Measurements from ENCODE around the gene LNP1. TPM values are rescaled to one million over a fixed set of nuclear protein-coding genes. Genes with fewer than 3 reads are reported as not detected.

The LNP1 gene
- total RNA-seq, 1 experiment from 2014 or later: 6.7 TPM

DNA sequence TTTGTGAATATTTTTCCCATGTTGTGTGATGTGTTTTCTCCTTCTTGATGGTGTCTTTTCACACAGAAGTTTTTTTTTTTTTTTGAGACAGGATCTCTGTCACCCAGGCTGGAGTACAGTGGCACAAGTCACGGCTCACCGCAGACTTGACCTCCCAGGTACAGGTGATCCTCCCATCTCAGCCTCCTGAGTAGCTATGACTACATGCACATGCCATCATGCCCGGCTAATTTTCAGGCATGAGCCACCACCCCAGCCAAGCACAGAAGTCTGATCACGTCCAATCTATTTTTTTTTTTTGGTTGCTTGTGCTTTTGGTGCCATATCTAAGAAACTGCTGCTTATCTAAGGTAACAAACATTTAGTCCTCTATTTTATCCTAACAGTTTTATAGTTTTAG lies 25.0 kb upstream of the LNP1 start:
- ChIA-PET CTCF (no interaction called here), POLR2A (no interaction called here)
- no peaks in the 10 kb centered on the region for H3K27me3 Mint-ChIP-seq (ENCODE audit: low read depth)
- no peak for DNase-seq (ENCODE audit: low spot score)
- H3K4me3 Mint-ChIP-seq: no peak overlapping the region
- no peak overlapping the region for H3K27ac Mint-ChIP-seq
- peaks cover 64% of the 10 kb centered on the region for H3K36me3 Mint-ChIP-seq
- TF ChIP-seq ZNF671 (CRISPR knock-in tag; IDR thresholded peaks at IDR 0.05) (no peak), ARID4B (CRISPR knock-in tag; IDR thresholded peaks at IDR 0.05; ENCODE audit: borderline replicate concordance) (no peak)
- TF ChIP-seq, protein P1, sequence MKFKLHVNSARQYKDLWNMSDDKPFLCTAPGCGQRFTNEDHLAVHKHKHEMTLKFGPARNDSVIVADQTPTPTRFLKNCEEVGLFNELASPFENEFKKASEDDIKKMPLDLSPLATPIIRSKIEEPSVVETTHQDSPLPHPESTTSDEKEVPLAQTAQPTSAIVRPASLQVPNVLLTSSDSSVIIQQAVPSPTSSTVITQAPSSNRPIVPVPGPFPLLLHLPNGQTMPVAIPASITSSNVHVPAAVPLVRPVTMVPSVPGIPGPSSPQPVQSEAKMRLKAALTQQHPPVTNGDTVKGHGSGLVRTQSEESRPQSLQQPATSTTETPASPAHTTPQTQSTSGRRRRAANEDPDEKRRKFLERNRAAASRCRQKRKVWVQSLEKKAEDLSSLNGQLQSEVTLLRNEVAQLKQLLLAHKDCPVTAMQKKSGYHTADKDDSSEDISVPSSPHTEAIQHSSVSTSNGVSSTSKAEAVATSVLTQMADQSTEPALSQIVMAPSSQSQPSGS (CRISPR knock-in tag; IDR thresholded peaks at IDR 0.05; ENCODE audit: borderline replicate concordance, low read depth): no peak
- 0 out of 2 replicates have a peak, but pooled peaks cover 3% of the 10 kb centered on the region for H3K4me1 Mint-ChIP-seq
- ATAC-seq: no peak
- no peaks in the 10 kb centered on the region for H3K9me3 Mint-ChIP-seq

GRCh38 chr3:100384733-100385525 lies 16.4 kb upstream of the LNP1 start:
- CTCF ChIA-PET: interaction anchor here (0.5 kb wide), 1 partner anchor 553 kb away, joined by 4 read pairs; no protein-coding TSS in a partner anchor
- Mint-ChIP-seq H3K4me1 (no peaks in the 10 kb centered on the region), H3K27me3 (ENCODE audit: low read depth) (no peaks in the 10 kb centered on the region), H3K27ac (no peak overlapping the region), H3K36me3 (peaks cover 49% of the 10 kb centered on the region), H3K9me3 (peaks cover 11% of the 10 kb centered on the region), H3K4me3 (no peak overlapping the region)
- TF ChIP-seq ZNF396 (CRISPR knock-in tag; IDR thresholded peaks at IDR 0.05; ENCODE audit: borderline replicate concordance): no peak
- ATAC-seq (no peak), DNase-seq (ENCODE audit: low spot score) (no peak)
- POLR2A ChIA-PET: no interaction called here

DNA sequence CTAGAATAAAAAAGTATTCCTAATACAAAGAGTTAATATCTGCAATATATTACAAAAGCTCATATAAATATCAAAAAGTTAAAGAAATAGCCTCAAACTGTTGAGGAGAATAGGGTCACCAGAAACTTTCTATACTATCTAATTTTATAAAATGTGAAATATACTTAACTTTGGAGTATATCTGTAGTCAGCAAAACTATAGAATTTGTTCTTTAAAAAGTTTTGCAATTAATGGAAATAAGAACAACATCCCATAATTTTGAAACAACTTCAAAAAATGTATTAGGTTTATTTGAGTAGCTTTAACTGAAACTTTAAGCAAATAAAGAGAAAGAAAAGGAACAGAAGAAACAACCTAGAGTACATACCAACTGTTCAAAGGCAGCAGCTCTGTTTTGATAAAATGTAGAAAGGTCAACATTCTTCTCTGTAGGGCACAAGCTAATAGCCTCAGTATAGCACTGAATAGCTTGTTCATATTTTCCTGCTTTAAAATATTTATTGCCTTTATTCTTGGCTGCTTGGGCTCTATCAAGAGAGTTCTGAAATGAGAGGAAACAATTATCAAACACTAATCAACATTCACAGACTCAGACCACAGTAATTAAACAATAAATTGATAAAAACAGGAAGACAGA lies 14.8 kb upstream of the LNP1 start:
- CTCF ChIA-PET: no interaction called here
- Mint-ChIP-seq H3K4me1 (no peaks in the 10 kb centered on the region), H3K9me3 (peaks cover 11% of the 10 kb centered on the region), H3K27ac (no peak overlapping the region), H3K36me3 (peaks cover 42% of the 10 kb centered on the region), H3K4me3 (no peak overlapping the region), H3K27me3 (ENCODE audit: low read depth) (no peaks in the 10 kb centered on the region)
- TF ChIP-seq ETV6 (CRISPR knock-in tag; IDR thresholded peaks at IDR 0.05) (no peak), ATF3 (CRISPR knock-in tag; conservative IDR thresholded peaks at IDR 0.05) (no peak), CTCF (IDR thresholded peaks at IDR 0.05) (no peak), NFE2L1 (CRISPR knock-in tag; IDR thresholded peaks at IDR 0.05) (no peak)
- TF ChIP-seq, protein P2, sequence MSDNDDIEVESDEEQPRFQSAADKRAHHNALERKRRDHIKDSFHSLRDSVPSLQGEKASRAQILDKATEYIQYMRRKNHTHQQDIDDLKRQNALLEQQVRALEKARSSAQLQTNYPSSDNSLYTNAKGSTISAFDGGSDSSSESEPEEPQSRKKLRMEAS (CRISPR knock-in tag; IDR thresholded peaks at IDR 0.05): no peak
- DNase-seq (ENCODE audit: low spot score): no peak
- no peak for ATAC-seq
- POLR2A ChIA-PET: no interaction called here
